ENCODE measurements around the gene HOXB5.
A peak's percentile ranks its signal among the peaks of the same experiment; 100 is the strongest.

The HOXB5 gene

GRCh38 chr17:48609759-48610281 is 16.2 kb upstream of the HOXB5 start:
- no peak overlapping the region for H3K4me3 ChIP-seq (ENCODE audit: low read depth, low read length)
- TF ChIP-seq, protein P1, sequence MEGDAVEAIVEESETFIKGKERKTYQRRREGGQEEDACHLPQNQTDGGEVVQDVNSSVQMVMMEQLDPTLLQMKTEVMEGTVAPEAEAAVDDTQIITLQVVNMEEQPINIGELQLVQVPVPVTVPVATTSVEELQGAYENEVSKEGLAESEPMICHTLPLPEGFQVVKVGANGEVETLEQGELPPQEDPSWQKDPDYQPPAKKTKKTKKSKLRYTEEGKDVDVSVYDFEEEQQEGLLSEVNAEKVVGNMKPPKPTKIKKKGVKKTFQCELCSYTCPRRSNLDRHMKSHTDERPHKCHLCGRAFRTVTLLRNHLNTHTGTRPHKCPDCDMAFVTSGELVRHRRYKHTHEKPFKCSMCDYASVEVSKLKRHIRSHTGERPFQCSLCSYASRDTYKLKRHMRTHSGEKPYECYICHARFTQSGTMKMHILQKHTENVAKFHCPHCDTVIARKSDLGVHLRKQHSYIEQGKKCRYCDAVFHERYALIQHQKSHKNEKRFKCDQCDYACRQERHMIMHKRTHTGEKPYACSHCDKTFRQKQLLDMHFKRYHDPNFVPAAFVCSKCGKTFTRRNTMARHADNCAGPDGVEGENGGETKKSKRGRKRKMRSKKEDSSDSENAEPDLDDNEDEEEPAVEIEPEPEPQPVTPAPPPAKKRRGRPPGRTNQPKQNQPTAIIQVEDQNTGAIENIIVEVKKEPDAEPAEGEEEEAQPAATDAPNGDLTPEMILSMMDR (IDR thresholded peaks at IDR 0.05; ENCODE audit: control insufficient read depth, extremely low read depth, insufficient read depth), result no peak
- DNase-seq (ENCODE audit: low read depth), result no peak

GRCh38 chr17:48609033-48609432 is 15.5 kb upstream of the HOXB5 start:
- TF ChIP-seq, protein P1 (IDR thresholded peaks at IDR 0.05; ENCODE audit: control insufficient read depth, extremely low read depth, insufficient read depth), result no peak
- H3K4me3 ChIP-seq (ENCODE audit: low read depth, low read length), result no peak overlapping the region
- no peak for DNase-seq (ENCODE audit: low read depth)

DNA sequence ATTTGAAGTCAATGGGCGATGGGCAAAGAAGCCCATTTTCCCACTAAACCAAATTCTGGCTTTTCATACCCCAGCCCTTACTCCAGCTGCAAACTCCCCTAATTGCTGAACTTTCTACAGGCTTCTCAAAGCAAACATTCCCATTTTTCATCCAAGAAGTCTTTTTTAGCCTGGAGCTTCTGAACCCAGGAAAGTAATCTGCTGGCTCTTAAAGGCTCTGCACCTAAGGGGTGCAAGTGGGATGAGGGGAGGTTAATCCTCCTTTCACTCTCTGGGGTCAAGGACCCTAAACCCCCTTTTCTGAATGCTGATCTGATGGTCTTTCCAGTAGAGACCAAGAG is 14.9 kb upstream of the HOXB5 start:
- H3K4me3 ChIP-seq (ENCODE audit: low read depth, low read length), result no peak overlapping the region
- TF ChIP-seq, protein P1 (IDR thresholded peaks at IDR 0.05; ENCODE audit: control insufficient read depth, extremely low read depth, insufficient read depth), result no peak
- no peak for DNase-seq (ENCODE audit: low read depth)

- H3K4me3 ChIP-seq (ENCODE audit: low read depth, low read length), result no peak overlapping the region
- TF ChIP-seq, protein P1 (IDR thresholded peaks at IDR 0.05; ENCODE audit: control insufficient read depth, extremely low read depth, insufficient read depth), result no peak
- DNase-seq (ENCODE audit: low read depth), result no peak
These were observed 13.5 kb upstream of the HOXB5 start for GRCh38 chr17:48606892-48607614.

- H3K4me3 ChIP-seq (ENCODE audit: low read depth, low read length), result no peak overlapping the region
- no peak for DNase-seq (ENCODE audit: low read depth)
- TF ChIP-seq, protein P1 (IDR thresholded peaks at IDR 0.05; ENCODE audit: control insufficient read depth, extremely low read depth, insufficient read depth), result no peak
These were observed 12.7 kb upstream of the HOXB5 start for GRCh38 chr17:48605991-48606891.

GRCh38 chr17:48605409-48605919 is 11.9 kb upstream of the HOXB5 start:
- no peak for DNase-seq (ENCODE audit: low read depth)
- peak overlapping the region; percentile 54 for H3K4me3 ChIP-seq (ENCODE audit: low read depth, low read length)
- TF ChIP-seq, protein P1 (IDR thresholded peaks at IDR 0.05; ENCODE audit: control insufficient read depth, extremely low read depth, insufficient read depth), result no peak

Data from LNCaP clone FGC (cell line).